B cell (primary cell): ENCODE data around the gene TSEN15. TPM values are rescaled to one million over a fixed set of nuclear protein-coding genes. Genes with fewer than 3 reads are reported as not detected.

Source experiments
- ATAC-seq: fragments of 200-7000 bp; cut with Tn5 transposase; one replicate; pipeline ENCODE4 v1.10.0; 2021; ENCODE audit warnings: low read depth, mild to moderate bottlenecking, moderate number of reproducible peaks, moderate library complexity
- CTCF ChIA-PET: fragments of 350-600 bp; sonication (Branson Sonifier 250); formaldehyde crosslinking; loops from one replicate; lab custom pipeline; 2021; ENCODE audit warnings: antibody characterized with exemption, inconsistent platforms; lab: Charles Lee
- POLR2A ChIA-PET: fragments of 350-600 bp; sonication (Branson Sonifier 250); formaldehyde crosslinking; loops from one replicate; lab custom pipeline; 2021; ENCODE audit warnings: antibody characterized with exemption; lab: Charles Lee
- DNase-seq: peaks from one replicate; pipeline ENCODE4 v3.0.0; 2013
- H2AFZ ChIP-seq: 2 replicates; pipeline ENCODE4 v1.6.1; 2012; ENCODE audit warnings: mild to moderate bottlenecking, low read depth, low read length; ENCODE audit not compliant: insufficient read depth, poor library complexity, severe bottlenecking
- H3K27ac ChIP-seq, 2 donors: 1 replicate in 1 of 2; 2 replicates in 1 of 2; pipeline ENCODE4 v1.5.1; 2012 to 2013; ENCODE audit warnings: low read length in 2 of 2, mild to moderate bottlenecking in 2 of 2, moderate library complexity in 1 of 2
- H3K27me3 ChIP-seq, 4 experiments: fragments of 200-600 bp in 1 of 4; sonication (generic) in 1 of 4; replicated peaks in 1 of 4; 1 replicate in 2 of 4; 2 replicates in 2 of 4; pipeline versions ENCODE4 v1.6.1 to v1.7.0; 2013 to 2016; ENCODE audit warnings: low read length in 3 of 4, mild to moderate bottlenecking in 2 of 4, mixed read lengths in 1 of 4, moderate library complexity in 1 of 4; ENCODE audit not compliant: insufficient read depth in 4 of 4, control insufficient read depth in 3 of 4; ENCODE audit errors: control extremely low read depth in 1 of 4
- H3K36me3 ChIP-seq, 2 experiments: replicated peaks in 1 of 2; 1 replicate in 1 of 2; 2 replicates in 1 of 2; pipeline versions ENCODE4 v1.6.1 to v1.7.1; 2013; ENCODE audit warnings: low read length in 1 of 2; ENCODE audit not compliant: insufficient read depth in 2 of 2, control insufficient read depth in 1 of 2; ENCODE audit errors: control extremely low read depth in 1 of 2, extremely low read depth in 1 of 2
- H3K4me1 ChIP-seq, 2 donors: fragments of 200-600 bp in 1 of 2; sonication (generic) in 1 of 2; 1 replicate in 1 of 2; 2 replicates in 1 of 2; pipeline versions ENCODE4 v1.5.1 to v1.6.1; 2013 to 2017; ENCODE audit warnings: low read length in 2 of 2; ENCODE audit not compliant: control insufficient read depth in 2 of 2, insufficient read depth in 2 of 2
- H3K4me2 ChIP-seq: replicated peaks from 2 replicates; pipeline ENCODE3; 2012; ENCODE audit warnings: mild to moderate bottlenecking, low read depth, low read length; ENCODE audit not compliant: poor library complexity, severe bottlenecking
- H3K4me3 ChIP-seq, 5 experiments: fragments of 200-600 bp in 1 of 5; sonication (generic) in 1 of 5; 1 replicate in 3 of 5; 2 replicates in 2 of 5; pipeline versions ENCODE4 v1.5.1 to v1.7.0; 2011 to 2016; ENCODE audit warnings: low read length in 4 of 5, mild to moderate bottlenecking in 4 of 5, low read depth in 2 of 5, control low read depth in 1 of 5, moderate library complexity in 1 of 5; ENCODE audit not compliant: insufficient read depth in 1 of 5; ENCODE audit errors: control extremely low read depth in 1 of 5, extremely low read depth in 1 of 5
- H3K79me2 ChIP-seq: fragments of 200-600 bp; sonication (generic); one replicate; pipeline ENCODE4 v1.6.0; 2016; ENCODE audit warnings: low read length; ENCODE audit not compliant: control insufficient read depth, insufficient read depth
- H3K9ac ChIP-seq: fragments of 200-600 bp; sonication (generic); 2 replicates; pipeline ENCODE4 v1.6.1; 2017; ENCODE audit warnings: mild to moderate bottlenecking, low read length, moderate library complexity
- H3K9me3 ChIP-seq, 3 donors: one replicate each; pipeline versions ENCODE4 v1.6.1 to v1.7.1; 2013; ENCODE audit warnings: low read length in 2 of 3; ENCODE audit not compliant: control insufficient read depth in 2 of 3, insufficient read depth in 1 of 3; ENCODE audit errors: control extremely low read depth in 1 of 3
- H4K20me1 ChIP-seq: 2 replicates; pipeline ENCODE4 v1.6.0; 2012; ENCODE audit warnings: mild to moderate bottlenecking, low read length; ENCODE audit not compliant: insufficient read depth, control insufficient read depth, poor library complexity, severe bottlenecking
- H3K27ac Mint-ChIP-seq: one replicate; pipeline ENCODE4 v1.8.0; 2021; ENCODE audit warnings: mixed read lengths
- H3K27me3 Mint-ChIP-seq: one replicate; pipeline ENCODE4 v1.8.0; 2021; ENCODE audit warnings: mixed read lengths
- H3K4me1 Mint-ChIP-seq: one replicate; pipeline ENCODE4 v1.8.0; 2021; ENCODE audit warnings: mixed read lengths
- H3K4me3 Mint-ChIP-seq: one replicate; pipeline ENCODE4 v1.8.0; 2021; ENCODE audit warnings: mixed read lengths
- H3K9me3 Mint-ChIP-seq: one replicate; pipeline ENCODE4 v1.8.0; 2022; ENCODE audit warnings: mixed read lengths; ENCODE audit not compliant: insufficient read depth
- CTCF ChIP-seq: fragments of 200-600 bp; IDR thresholded peaks from one replicate; pipeline ENCODE4 v1.8.0; 2022; ENCODE audit warnings: antibody characterized with exemption, mild to moderate bottlenecking
- EZH2 ChIP-seq: IDR thresholded peaks from 2 replicates; pipeline ENCODE4 v1.6.1; 2012; ENCODE audit warnings: borderline replicate concordance, low read depth, mild to moderate bottlenecking, moderate library complexity, low read length; ENCODE audit not compliant: insufficient read depth, poor library complexity, severe bottlenecking
- WGBS: methylation state at CpG from one replicate; pipeline ENCODE4 v1.1.5; 2013; ENCODE audit warnings: missing lambda C conversion rate; ENCODE audit not compliant: insufficient coverage; 5-methylcytosine and 5-hydroxymethylcytosine counted together
- intact Hi-C: fragments of 100-400 bp; cut with micrococcal nuclease; formaldehyde crosslinking; loops from one replicate; pipeline ENCODE4 v1.10.0; 2022
- polyA plus RNA-seq: library from polyadenylated mRNA; depleted of rRNA; stranded (reverse); fragments of >200 nt; gene quantifications from 2 replicates; pipeline ENCODE4 v1.2.3, GENCODE V29; 2012
- total RNA-seq, 2 donors: library from RNA; stranded (reverse); fragments of 120-200 nt in 1 of 2; gene quantifications; 1 replicate in 1 of 2; 2 replicates in 1 of 2; pipeline versions ENCODE4 v1.2.3 to v1.2.4, GENCODE V29; 2013 to 2022

TSEN15 gene
- total and polyA plus RNA-seq, 2 donors (not counting 1 experiment from before 2014, with no cell fraction given): 15.5 to 25.2 TPM

GRCh38 chr1:184082541-184083415, 31.2 kb downstream of the TSEN15 start:
- H3K4me2 ChIP-seq: no peak overlapping the region
- H3K9ac ChIP-seq: no peak overlapping the region
- CTCF ChIA-PET: no interaction called here
- TF ChIP-seq EZH2: no peak
- no peak for TF ChIP-seq CTCF
- Mint-ChIP-seq H3K4me3 (no peak overlapping the region), H3K4me1 (no peaks in the 10 kb centered on the region), H3K27me3 (no peaks in the 10 kb centered on the region), H3K27ac (no peak overlapping the region), H3K9me3 (no peaks in the 10 kb centered on the region)
- DNase-seq (no peak), ATAC-seq (no peak)
- WGBS: 94% methylated on average over 3 of the region's 5 CpGs
- no peak overlapping the region for H2AFZ ChIP-seq
- no peak overlapping the region for H3K27ac ChIP-seq
- no peaks in the 10 kb centered on the region for H3K9me3 ChIP-seq
- H3K79me2 ChIP-seq: no peaks in the 10 kb centered on the region
- no peaks in the 10 kb centered on the region for H3K27me3 ChIP-seq
- POLR2A ChIA-PET: no interaction called here
- intact Hi-C loops: no loop called here
- no peak overlapping the region for H3K4me3 ChIP-seq
- H3K36me3 ChIP-seq: no peaks in the 10 kb centered on the region
- H3K4me1 ChIP-seq: no peaks in the 10 kb centered on the region
- H4K20me1 ChIP-seq: no peaks in the 10 kb centered on the region

- Histone ChIP-seq H3K79me2 (no peaks in the 10 kb centered on the region), H3K9me3 (no peaks in the 10 kb centered on the region), H3K4me1 (no peaks in the 10 kb centered on the region), H2AFZ (no peak overlapping the region), H3K9ac (no peak overlapping the region), H3K4me3 (no peak overlapping the region), H3K27me3 (no peaks in the 10 kb centered on the region), H3K27ac (no peak overlapping the region), H4K20me1 (no peaks in the 10 kb centered on the region), H3K36me3 (no peaks in the 10 kb centered on the region), H3K4me2 (no peak overlapping the region)
- TF ChIP-seq EZH2 (no peak), CTCF (no peak)
- intact Hi-C loops: no loop called here
- no peak overlapping the region for H3K4me3 Mint-ChIP-seq
- H3K4me1 Mint-ChIP-seq: no peaks in the 10 kb centered on the region
- H3K9me3 Mint-ChIP-seq: no peaks in the 10 kb centered on the region
- no peaks in the 10 kb centered on the region for H3K27me3 Mint-ChIP-seq
- POLR2A ChIA-PET: no interaction called here
- no peak overlapping the region for H3K27ac Mint-ChIP-seq
- CTCF ChIA-PET: no interaction called here
- no peak for ATAC-seq
- DNase-seq: no peak
Measured at GRCh38 chr1:184085667-184086066, 34.1 kb downstream of the TSEN15 start.
